Subcutaneous abdominal adipose tissue (tissue), 5 donors: ENCODE measurements around the gene ZBTB2.
A peak's percentile ranks its signal among the peaks of the same experiment; 100 is the strongest.

Experiments used
- H3K27ac ChIP-seq: one replicate; pipeline ENCODE4 v1.7.0; 2013; ENCODE audit warnings: low read depth, mild to moderate bottlenecking, inconsistent platforms, low read length, moderate library complexity
- H3K27me3 ChIP-seq, 5 donors: one replicate each; pipeline ENCODE4 v1.7.0; 2013; ENCODE audit warnings: low read length in 5 of 5, inconsistent platforms in 1 of 5; ENCODE audit not compliant: control insufficient read depth in 5 of 5, insufficient read depth in 4 of 5
- H3K36me3 ChIP-seq, 5 donors: one replicate each; pipeline ENCODE4 v1.7.0; 2013; ENCODE audit warnings: low read length in 5 of 5; ENCODE audit not compliant: control insufficient read depth in 5 of 5, insufficient read depth in 5 of 5
- H3K4me1 ChIP-seq, 5 donors: one replicate each; pipeline ENCODE4 v1.7.0; 2013; ENCODE audit warnings: low read length in 5 of 5, mild to moderate bottlenecking in 3 of 5, moderate library complexity in 1 of 5; ENCODE audit not compliant: control insufficient read depth in 5 of 5, insufficient read depth in 5 of 5
- H3K4me3 ChIP-seq, 5 donors: one replicate each; pipeline ENCODE4 v1.7.0; 2013; ENCODE audit warnings: low read length in 5 of 5, low read depth in 1 of 5
- H3K9ac ChIP-seq, 5 donors: one replicate each; pipeline ENCODE4 v1.7.0; 2013; ENCODE audit warnings: low read length in 5 of 5, mild to moderate bottlenecking in 4 of 5, moderate library complexity in 3 of 5
- H3K9me3 ChIP-seq, 5 donors: one replicate each; pipeline ENCODE4 v1.7.0; 2013; ENCODE audit warnings: low read length in 5 of 5; ENCODE audit not compliant: control insufficient read depth in 5 of 5
- donor health status: healthy.
- donor health status: healthy.
- donor health status: healthy.
- donor health status: healthy.
- donor health status: healthy.

ZBTB2 gene

DNA sequence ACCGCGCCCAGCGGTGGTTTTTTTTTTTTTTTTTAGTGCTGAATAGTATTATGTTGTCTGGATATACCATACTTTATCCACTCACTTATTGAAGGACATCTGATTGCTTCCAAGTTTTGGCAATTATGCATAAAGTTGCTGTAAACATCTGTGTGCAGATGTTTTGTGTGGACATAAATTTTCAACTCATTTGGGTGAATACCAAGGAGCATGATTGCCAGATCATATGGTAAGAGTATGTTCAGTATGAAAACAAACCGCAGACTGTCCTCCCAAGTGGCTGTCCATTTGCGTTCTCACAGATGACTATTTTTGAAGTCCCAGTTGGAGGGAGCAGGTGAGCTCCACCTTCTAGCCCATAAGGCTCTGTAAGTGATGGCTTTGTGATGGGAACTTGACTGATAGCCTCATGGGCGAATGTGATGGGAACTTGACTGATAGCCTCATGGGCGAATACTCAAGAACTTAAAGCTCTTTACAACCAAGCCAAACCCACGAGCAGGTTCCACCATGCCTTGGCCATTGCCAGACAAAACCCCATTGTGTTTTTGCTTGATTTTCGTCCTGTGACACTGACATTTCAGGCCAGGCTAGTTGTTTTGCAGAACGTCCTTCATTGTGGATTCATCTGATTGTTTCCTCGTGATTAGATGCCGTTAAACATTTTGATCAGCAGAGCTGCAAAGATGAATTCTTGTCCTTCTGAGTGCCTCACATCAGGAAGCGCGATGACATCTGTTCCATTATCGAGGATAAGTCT is 51.0 kb downstream of the ZBTB2 start:
- H3K9me3 ChIP-seq, result no peaks in the 10 kb centered on the region
- peaks cover 0 to 18% (median 10%) of the 10 kb centered on the region in 5 donors for H3K36me3 ChIP-seq
- H3K9ac ChIP-seq, result no peak overlapping the region
- no peaks in the 10 kb centered on the region for H3K27me3 ChIP-seq
- H3K4me1 ChIP-seq, result no peaks in the 10 kb centered on the region
- H3K27ac ChIP-seq, result no peak overlapping the region
- no peak overlapping the region for H3K4me3 ChIP-seq

DNA sequence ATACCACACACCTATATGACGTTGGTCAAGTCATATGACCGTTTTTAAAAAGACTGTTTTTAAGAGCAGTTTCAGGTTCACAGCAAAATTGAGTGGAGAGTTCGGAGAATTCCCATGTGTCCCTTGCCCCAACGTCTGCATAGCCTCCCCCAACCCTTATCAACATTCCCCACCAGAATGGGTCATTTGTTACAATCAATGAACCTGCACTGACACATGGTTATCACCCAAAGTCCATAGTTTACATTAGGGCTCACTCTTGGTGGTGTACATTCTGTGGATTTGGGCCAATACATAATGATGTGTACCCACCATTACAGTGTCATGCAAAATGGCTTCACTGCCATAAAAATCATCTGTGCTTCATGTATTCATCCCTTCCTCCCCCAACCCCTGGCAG is 52.0 kb downstream of the ZBTB2 start:
- Histone ChIP-seq H3K27ac (no peak overlapping the region), H3K9ac (no peak overlapping the region)

DNA sequence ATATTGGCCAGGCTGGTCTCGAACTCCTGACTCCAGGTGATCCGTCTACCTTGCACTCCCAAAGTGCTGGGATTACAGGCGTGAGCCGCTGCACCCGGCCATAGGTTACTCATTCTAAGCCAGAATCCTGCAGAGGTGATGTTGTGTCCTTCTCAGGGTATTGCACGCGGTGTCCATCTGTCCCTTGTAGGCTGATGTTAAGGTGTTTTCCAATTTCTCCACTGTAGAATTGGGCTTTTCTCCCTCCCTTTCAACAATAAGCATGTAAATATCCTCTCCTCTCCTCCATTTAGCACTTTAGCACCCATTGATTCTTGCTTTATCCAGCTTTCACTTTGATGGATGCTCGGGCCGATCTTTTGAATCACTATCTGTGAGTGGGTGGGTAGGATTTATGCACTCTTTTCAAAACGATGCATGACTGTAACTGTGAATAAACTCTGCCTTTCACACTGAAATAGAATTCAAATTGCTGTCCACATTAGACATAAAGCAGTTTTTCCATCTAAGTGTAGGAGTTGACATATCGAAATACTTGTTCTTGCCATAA is 52.6 kb downstream of the ZBTB2 start:
- H3K9ac ChIP-seq, result no peak overlapping the region
- no peaks in the 10 kb centered on the region for H3K27me3 ChIP-seq
- no peak overlapping the region for H3K27ac ChIP-seq
- peaks cover 0 to 18% (median 10%) of the 10 kb centered on the region in 5 donors for H3K36me3 ChIP-seq
- no peak overlapping the region for H3K4me3 ChIP-seq
- H3K4me1 ChIP-seq, result no peaks in the 10 kb centered on the region
- H3K9me3 ChIP-seq, result no peaks in the 10 kb centered on the region

More for the DNA sequence above, 52.0 kb downstream of the ZBTB2 start:
- H3K27me3 ChIP-seq, result no peaks in the 10 kb centered on the region
- no peaks in the 10 kb centered on the region for H3K9me3 ChIP-seq
- no peak overlapping the region for H3K4me3 ChIP-seq
- no peaks in the 10 kb centered on the region for H3K4me1 ChIP-seq
- peaks cover 0 to 18% (median 10%) of the 10 kb centered on the region in 5 donors for H3K36me3 ChIP-seq

DNA sequence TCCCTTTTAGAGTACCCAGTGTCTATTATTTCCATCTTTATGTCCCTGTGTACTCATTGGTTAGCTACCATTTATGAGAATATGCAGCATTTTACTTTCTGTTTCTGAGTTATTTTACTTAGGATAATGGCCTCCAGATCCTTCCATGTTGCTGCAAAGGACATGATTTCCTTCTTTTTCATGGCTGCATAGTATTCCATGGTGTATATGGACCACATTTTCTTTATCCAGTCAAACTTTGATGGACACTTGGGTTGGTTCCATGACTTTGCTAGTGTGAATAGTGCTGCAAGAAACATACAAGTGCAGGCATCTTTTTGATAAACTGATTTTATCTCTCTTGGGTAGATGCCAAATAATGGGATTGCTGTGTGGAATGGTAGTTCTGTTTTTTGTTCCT is 55.4 kb downstream of the ZBTB2 start:
- H3K27me3 ChIP-seq, result no peaks in the 10 kb centered on the region
- no peak overlapping the region for H3K27ac ChIP-seq
- no peak overlapping the region for H3K9ac ChIP-seq
- peaks cover 0 to 16% (median 5%) of the 10 kb centered on the region in 5 donors for H3K36me3 ChIP-seq
- no peaks in the 10 kb centered on the region for H3K9me3 ChIP-seq
- no peak overlapping the region for H3K4me3 ChIP-seq
- H3K4me1 ChIP-seq, result no peaks in the 10 kb centered on the region

DNA sequence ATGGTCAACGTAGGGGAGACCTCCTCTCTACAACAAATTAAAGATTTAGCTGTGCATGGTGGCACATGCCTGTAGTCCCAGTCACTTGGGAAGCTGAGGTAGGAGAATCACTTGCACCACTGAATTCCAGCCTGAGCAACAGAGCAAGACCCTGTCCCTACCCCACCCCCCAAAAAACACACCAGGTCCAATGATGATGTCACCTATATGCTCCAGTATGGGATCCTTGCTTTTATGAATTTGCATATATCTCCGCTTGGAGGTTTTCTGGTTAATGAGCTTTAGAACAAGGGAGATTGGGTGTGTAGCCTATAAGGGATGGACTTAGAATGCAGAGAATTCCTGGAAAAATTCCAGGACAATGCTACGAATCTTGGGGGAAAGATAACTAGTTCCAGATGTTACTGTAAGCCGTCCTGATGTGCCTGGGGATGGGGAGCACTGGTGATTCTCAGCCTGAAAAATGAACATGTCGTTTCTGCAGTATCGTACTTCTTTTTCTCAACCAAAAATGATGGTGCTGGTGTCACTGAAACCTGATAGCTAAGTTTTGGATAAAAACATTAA is 61.1 kb downstream of the ZBTB2 start:
- no peak overlapping the region for H3K9ac ChIP-seq
- no peak overlapping the region for H3K27ac ChIP-seq
- no peaks in the 10 kb centered on the region for H3K9me3 ChIP-seq
- H3K4me3 ChIP-seq, result no peak overlapping the region
- peaks cover 0 to 5% (median 0%) of the 10 kb centered on the region in 5 donors for H3K36me3 ChIP-seq
- peaks cover 1 to 16% (median 11%) of the 10 kb centered on the region in 5 donors for H3K4me1 ChIP-seq
- no peaks in the 10 kb centered on the region for H3K27me3 ChIP-seq

DNA sequence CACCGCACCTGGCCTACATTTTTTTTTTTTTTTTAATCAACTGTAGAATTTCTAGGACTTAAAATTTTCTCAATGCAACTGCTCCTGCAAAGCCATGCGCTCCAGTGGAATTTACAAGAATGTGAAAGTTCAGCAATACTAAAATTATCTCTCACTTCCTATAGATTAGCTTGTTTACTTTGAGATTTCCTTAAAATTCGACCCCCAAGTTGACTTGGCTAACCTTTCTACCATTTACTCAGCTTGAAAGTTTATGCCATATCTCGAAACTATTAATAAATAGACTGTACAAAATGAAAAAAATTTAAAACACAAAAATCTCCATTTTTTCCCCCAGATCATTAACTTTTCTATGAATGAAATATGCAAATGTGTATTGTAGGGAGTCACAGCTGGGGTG is 64.3 kb downstream of the ZBTB2 start:
- Histone ChIP-seq H3K4me3 (peak overlapping the region in 2 of 5 donors; percentile 75 to 89), H3K9me3 (no peaks in the 10 kb centered on the region), H3K4me1 (peaks cover 11 to 34% (median 29%) of the 10 kb centered on the region in 5 donors), H3K9ac (no peak overlapping the region), H3K27me3 (no peaks in the 10 kb centered on the region), H3K36me3 (no peaks in the 10 kb centered on the region), H3K27ac (peak overlapping the region; percentile 83)

DNA sequence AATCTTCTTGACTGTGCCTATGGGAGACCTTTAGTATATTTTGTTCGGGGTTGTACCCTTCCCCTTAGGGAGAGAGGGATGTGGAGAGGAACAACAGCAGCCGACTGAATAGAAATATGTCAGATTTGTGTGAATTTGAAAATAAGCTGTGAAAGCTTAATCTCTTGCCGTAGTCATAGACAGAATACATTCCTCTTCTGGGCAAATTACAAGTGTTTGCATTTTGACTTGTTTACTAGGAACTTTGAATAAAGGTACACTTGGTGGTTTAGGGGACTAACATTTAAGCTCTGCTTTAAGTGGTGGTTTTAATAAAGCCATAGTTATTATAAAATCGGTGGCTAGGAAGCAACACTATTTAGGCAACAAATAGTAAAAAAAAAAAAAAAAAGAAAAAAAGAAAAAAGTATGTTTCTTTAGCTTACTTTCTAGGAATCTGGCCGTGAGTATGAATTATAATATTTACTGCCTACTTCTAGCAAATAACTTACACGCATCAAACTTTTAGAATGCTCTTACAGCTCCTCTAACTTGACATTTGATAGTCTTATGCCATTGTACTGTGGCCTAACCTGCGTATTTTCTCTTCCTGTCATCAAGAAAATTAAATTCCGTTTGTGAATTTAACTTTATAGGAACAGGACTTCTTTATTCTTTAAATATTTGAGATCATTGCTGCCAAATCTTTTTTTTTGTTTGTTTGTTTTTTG is 65.1 kb downstream of the ZBTB2 start:
- Histone ChIP-seq H3K4me3 (peak overlapping the region; percentile 71 to 89 (median 83)), H3K36me3 (no peaks in the 10 kb centered on the region), H3K4me1 (peaks cover 11 to 34% (median 29%) of the 10 kb centered on the region in 5 donors), H3K9me3 (no peaks in the 10 kb centered on the region), H3K9ac (peak overlapping the region; percentile 39 to 90 (median 68)), H3K27ac (peak overlapping the region; percentile 83), H3K27me3 (no peaks in the 10 kb centered on the region)

DNA sequence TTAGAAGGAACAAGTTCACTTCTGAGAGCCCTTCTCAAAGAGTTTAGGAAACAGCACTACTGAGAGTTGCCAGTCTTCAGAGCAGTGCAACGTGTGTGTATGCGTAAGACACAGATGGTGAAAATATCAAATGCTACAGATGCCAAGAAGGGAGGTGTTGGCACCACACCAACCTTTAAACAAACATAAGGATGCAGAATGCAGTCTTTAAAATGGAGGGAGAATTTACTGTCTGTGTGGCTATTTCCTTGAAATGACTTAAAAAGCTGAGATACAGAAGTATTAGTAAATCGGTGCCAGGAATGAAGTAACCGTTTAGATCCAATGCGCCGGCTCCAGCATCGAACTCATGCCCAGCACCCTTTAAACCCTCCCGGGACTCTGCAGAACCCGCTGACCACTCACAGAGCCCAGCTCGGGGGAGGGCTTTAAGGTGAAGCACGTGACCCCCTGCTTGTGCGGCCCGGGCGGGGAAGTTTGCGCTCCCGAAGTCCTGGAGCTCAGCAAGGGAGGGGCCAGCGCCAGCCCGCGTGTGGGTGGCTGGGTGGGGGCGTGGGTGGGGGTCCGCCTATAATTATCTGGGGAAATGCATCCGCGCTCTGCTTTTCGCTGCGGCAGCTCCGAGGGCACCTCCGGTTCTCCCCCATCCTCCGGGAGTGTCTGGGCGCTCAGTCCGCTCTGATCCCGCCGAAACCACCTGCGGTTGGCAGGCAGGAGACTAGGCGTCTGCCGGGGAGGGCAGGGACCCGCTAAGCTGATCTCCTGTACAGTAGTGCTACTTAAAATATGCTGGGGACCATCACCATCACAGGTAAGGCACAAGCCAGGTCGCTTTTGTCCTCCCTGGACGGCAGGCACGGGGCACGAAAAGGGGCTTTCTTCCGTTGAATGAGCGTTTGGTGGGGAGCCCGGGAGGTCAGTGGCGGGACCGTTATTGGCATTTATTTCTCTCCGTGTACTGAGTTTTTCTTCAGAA is 66.0 kb downstream of the ZBTB2 start:
- Histone ChIP-seq H3K4me3 (peak overlapping the region; percentile 71 to 89 (median 83)), H3K27ac (peak overlapping the region; percentile 83), H3K36me3 (no peaks in the 10 kb centered on the region), H3K4me1 (peaks cover 11 to 34% (median 29%) of the 10 kb centered on the region in 5 donors), H3K9me3 (no peaks in the 10 kb centered on the region), H3K9ac (peak overlapping the region; percentile 53 to 90 (median 81)), H3K27me3 (no peaks in the 10 kb centered on the region)

DNA sequence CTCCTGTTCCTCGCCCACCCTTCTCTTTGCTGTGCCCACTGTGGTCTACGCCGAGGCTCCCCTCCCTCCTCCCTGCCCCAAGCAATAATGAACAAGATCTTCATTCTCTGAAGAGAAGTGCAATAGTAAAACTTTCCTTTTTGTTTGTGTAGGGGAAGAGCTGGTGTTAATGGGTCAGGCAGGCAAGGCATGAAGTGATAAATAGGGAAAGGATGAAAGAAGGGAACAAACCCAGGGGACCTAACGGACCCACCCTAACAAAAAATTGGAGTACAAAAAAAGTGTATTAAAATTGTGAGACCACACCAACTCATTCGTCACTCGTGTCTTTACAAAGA is 66.9 kb downstream of the ZBTB2 start:
- Histone ChIP-seq H3K4me1 (peaks cover 11 to 34% (median 24%) of the 10 kb centered on the region in 5 donors), H3K36me3 (no peaks in the 10 kb centered on the region), H3K9ac (peak overlapping the region in 4 of 5 donors; percentile 14 to 68 (median 47)), H3K27me3 (no peaks in the 10 kb centered on the region), H3K4me3 (peak overlapping the region in 3 of 5 donors; percentile 39 to 87 (median 43)), H3K9me3 (no peaks in the 10 kb centered on the region), H3K27ac (peak overlapping the region; percentile 83)
